HL-60 (cell line): ENCODE results near the gene COL24A1.
"Not testable (repeated sequence)": the region's sequence is repeated elsewhere in the genome, so short reads cannot be mapped to it uniquely, and the experiment has no call there.

Source experiments
- POLR2AphosphoS5 ChIP-seq: IDR thresholded peaks from 2 replicates; pipeline ENCODE4 v1.6.1; 2012; ENCODE audit warnings: low read depth
- SPI1 ChIP-seq: IDR thresholded peaks from 2 replicates; pipeline ENCODE4 v1.6.1; 2012; ENCODE audit warnings: low read depth, mild to moderate bottlenecking, borderline replicate concordance
- TF ChIP-seq, protein P1 (sequence below): IDR thresholded peaks from one replicate; pipeline ENCODE4 v1.5.1; 2011; ENCODE audit warnings: low read length, control low read depth, inconsistent platforms; ENCODE audit not compliant: insufficient read depth
- TF ChIP-seq, protein P2 (sequence below): IDR thresholded peaks from 2 replicates; pipeline ENCODE4 v1.6.1; 2012; ENCODE audit warnings: low read depth; ENCODE audit not compliant: insufficient replicate concordance

DNA sequence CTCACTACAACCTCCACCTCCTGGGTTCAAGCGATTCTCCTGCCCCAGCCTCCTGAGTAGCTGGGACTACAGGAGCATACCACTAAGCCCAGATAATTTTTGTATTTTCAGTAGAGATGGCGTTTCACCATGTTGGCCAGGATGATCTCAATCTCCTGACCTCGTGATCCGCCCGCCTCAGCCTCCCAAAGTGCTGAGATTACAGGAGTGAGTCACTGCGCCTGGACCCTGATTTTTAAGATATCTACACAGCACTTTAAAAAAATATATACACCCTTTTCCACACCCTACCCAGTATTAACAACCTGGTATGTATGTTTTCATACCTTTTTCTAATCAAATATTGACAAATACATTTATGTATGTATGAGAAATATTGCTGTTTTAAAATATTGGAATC, 379.6 kb downstream of the COL24A1 start:
- TF ChIP-seq, protein P1, sequence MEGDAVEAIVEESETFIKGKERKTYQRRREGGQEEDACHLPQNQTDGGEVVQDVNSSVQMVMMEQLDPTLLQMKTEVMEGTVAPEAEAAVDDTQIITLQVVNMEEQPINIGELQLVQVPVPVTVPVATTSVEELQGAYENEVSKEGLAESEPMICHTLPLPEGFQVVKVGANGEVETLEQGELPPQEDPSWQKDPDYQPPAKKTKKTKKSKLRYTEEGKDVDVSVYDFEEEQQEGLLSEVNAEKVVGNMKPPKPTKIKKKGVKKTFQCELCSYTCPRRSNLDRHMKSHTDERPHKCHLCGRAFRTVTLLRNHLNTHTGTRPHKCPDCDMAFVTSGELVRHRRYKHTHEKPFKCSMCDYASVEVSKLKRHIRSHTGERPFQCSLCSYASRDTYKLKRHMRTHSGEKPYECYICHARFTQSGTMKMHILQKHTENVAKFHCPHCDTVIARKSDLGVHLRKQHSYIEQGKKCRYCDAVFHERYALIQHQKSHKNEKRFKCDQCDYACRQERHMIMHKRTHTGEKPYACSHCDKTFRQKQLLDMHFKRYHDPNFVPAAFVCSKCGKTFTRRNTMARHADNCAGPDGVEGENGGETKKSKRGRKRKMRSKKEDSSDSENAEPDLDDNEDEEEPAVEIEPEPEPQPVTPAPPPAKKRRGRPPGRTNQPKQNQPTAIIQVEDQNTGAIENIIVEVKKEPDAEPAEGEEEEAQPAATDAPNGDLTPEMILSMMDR, result not testable (repeated sequence)
- not testable (repeated sequence) for TF ChIP-seq POLR2AphosphoS5, SPI1
- TF ChIP-seq, protein P2, sequence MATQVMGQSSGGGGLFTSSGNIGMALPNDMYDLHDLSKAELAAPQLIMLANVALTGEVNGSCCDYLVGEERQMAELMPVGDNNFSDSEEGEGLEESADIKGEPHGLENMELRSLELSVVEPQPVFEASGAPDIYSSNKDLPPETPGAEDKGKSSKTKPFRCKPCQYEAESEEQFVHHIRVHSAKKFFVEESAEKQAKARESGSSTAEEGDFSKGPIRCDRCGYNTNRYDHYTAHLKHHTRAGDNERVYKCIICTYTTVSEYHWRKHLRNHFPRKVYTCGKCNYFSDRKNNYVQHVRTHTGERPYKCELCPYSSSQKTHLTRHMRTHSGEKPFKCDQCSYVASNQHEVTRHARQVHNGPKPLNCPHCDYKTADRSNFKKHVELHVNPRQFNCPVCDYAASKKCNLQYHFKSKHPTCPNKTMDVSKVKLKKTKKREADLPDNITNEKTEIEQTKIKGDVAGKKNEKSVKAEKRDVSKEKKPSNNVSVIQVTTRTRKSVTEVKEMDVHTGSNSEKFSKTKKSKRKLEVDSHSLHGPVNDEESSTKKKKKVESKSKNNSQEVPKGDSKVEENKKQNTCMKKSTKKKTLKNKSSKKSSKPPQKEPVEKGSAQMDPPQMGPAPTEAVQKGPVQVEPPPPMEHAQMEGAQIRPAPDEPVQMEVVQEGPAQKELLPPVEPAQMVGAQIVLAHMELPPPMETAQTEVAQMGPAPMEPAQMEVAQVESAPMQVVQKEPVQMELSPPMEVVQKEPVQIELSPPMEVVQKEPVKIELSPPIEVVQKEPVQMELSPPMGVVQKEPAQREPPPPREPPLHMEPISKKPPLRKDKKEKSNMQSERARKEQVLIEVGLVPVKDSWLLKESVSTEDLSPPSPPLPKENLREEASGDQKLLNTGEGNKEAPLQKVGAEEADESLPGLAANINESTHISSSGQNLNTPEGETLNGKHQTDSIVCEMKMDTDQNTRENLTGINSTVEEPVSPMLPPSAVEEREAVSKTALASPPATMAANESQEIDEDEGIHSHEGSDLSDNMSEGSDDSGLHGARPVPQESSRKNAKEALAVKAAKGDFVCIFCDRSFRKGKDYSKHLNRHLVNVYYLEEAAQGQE, result not testable (repeated sequence)
